Liver (tissue), 9 donors: ENCODE data around the gene LIMA1. TPM values are rescaled to one million over a fixed set of nuclear protein-coding genes. Genes with fewer than 3 reads are reported as not detected.

Experiments
- DNase-seq: peaks from one replicate; pipeline ENCODE4 v3.0.0-alpha.2; 2017; ENCODE audit warnings: low spot score
- H3K27ac ChIP-seq, 2 donors: one replicate each; pipeline ENCODE4 v1.7.0; 2013; ENCODE audit warnings: inconsistent platforms in 2 of 2, low read length in 2 of 2, control low read depth in 1 of 2, low read depth in 1 of 2, mild to moderate bottlenecking in 1 of 2
- H3K27me3 ChIP-seq, 4 donors: one replicate each; pipeline versions ENCODE4 v1.6.1 to v1.7.0; 2013; ENCODE audit warnings: low read length in 3 of 4, inconsistent platforms in 1 of 4, mild to moderate bottlenecking in 1 of 4, moderate library complexity in 1 of 4; ENCODE audit not compliant: control insufficient read depth in 4 of 4, insufficient read depth in 4 of 4
- H3K36me3 ChIP-seq, 4 donors: one replicate each; pipeline versions ENCODE4 v1.6.1 to v1.7.0; 2013; ENCODE audit warnings: low read length in 3 of 4, mild to moderate bottlenecking in 3 of 4, low read depth in 1 of 4, moderate library complexity in 1 of 4; ENCODE audit not compliant: control insufficient read depth in 4 of 4, insufficient read depth in 3 of 4
- H3K4me1 ChIP-seq, 4 donors: one replicate each; pipeline versions ENCODE4 v1.6.1 to v1.7.0; 2013; ENCODE audit warnings: low read length in 3 of 4, mild to moderate bottlenecking in 3 of 4, moderate library complexity in 1 of 4; ENCODE audit not compliant: control insufficient read depth in 4 of 4, insufficient read depth in 4 of 4
- H3K4me3 ChIP-seq, 3 donors: one replicate each; pipeline versions ENCODE4 v1.6.1 to v1.7.0; 2013; ENCODE audit warnings: low read length in 3 of 3, control low read depth in 1 of 3, low read depth in 1 of 3, mild to moderate bottlenecking in 1 of 3
- H3K9ac ChIP-seq, 2 donors: one replicate each; pipeline ENCODE4 v1.7.0; 2013; ENCODE audit warnings: low read length in 2 of 2, mild to moderate bottlenecking in 2 of 2, moderate library complexity in 2 of 2, control low read depth in 1 of 2, low read depth in 1 of 2
- H3K9me3 ChIP-seq, 4 donors: one replicate each; pipeline versions ENCODE4 v1.6.1 to v1.7.0; 2013; ENCODE audit warnings: low read length in 3 of 4; ENCODE audit not compliant: control insufficient read depth in 4 of 4
- ATF3 ChIP-seq: IDR thresholded peaks from 2 replicates; pipeline ENCODE4 v1.6.1; 2016; ENCODE audit warnings: antibody characterized with exemption
- CTCF ChIP-seq: fragments of 150-350 bp; IDR thresholded peaks from 2 replicates; pipeline ENCODE4 v1.5.1; 2017; ENCODE audit warnings: improper control_type of control experiment, low read depth, low read length; ENCODE audit not compliant: missing input control
- EGR1 ChIP-seq, 2 donors: IDR thresholded peaks; 2 replicates each; pipeline ENCODE4 v1.6.1; 2016 to 2018; ENCODE audit warnings: antibody characterized with exemption in 2 of 2, low read depth in 2 of 2
- HNF4G ChIP-seq: IDR thresholded peaks from 2 replicates; pipeline ENCODE4 v1.6.1; 2016; ENCODE audit warnings: antibody characterized with exemption
- MAX ChIP-seq: IDR thresholded peaks from 2 replicates; pipeline ENCODE4 v1.6.1; 2016; ENCODE audit warnings: antibody characterized with exemption
- REST ChIP-seq: IDR thresholded peaks from 2 replicates; pipeline ENCODE4 v1.6.1; 2016; ENCODE audit warnings: antibody characterized with exemption, mild to moderate bottlenecking
- TAF1 ChIP-seq: conservative IDR thresholded peaks from 2 replicates; pipeline ENCODE4 v1.6.1; 2016; ENCODE audit warnings: antibody characterized with exemption, mild to moderate bottlenecking
- WGBS: extraction: QIAGEN DNeasy Blood & Tissue Kit; methylation state at CpG from one replicate; pipeline ENCODE4 v1.1.7; 2013; 5-methylcytosine and 5-hydroxymethylcytosine counted together
- polyA plus RNA-seq, 2 donors: library from polyadenylated mRNA; stranded (reverse) in 1 of 2; unstranded in 1 of 2; fragments of 200-250 nt in 1 of 2; fragments of >200 nt in 1 of 2; fragmentation: Nextera tagmentation in 1 of 2; extraction: Ambion mirVana in 1 of 2; gene quantifications; one replicate each; pipeline versions ENCODE4 v1.2.1 to v1.2.3, GENCODE V29; 2013 to 2015
- total RNA-seq, 2 donors: library from RNA; depleted of rRNA; stranded (reverse); fragments of >200 nt; gene quantifications; one replicate each; pipeline ENCODE4 v1.2.3, GENCODE V29; 2014
- donor health status: healthy.
- donor health status: healthy.
- donor health status: healthy.
- donor health status: healthy.
- donor health status: healthy.

The LIMA1 gene
- total and polyA plus RNA-seq, 4 donors, result 8.1 to 17.5 (median 13.5) TPM

GRCh38 chr12:50297996-50298395, 14.7 kb upstream of the LIMA1 start:
- Histone ChIP-seq H3K36me3 (no peaks in the 10 kb centered on the region), H3K4me3 (no peak overlapping the region), H3K9ac (no peak overlapping the region), H3K27me3 (no peaks in the 10 kb centered on the region), H3K27ac (peak overlapping the region in 1 of 2 donors; percentile 18), H3K9me3 (no peaks in the 10 kb centered on the region), H3K4me1 (peaks cover 0 to 3% (median 0%) of the 10 kb centered on the region in 4 donors)
- no peak for TF ChIP-seq HNF4G
- WGBS, result 83% methylated on average over 1 of the region's 1 CpG
- DNase-seq, result no peak

GRCh38 chr12:50297027-50297426, 13.7 kb upstream of the LIMA1 start:
- Histone ChIP-seq H3K27me3 (no peaks in the 10 kb centered on the region), H3K27ac (no peak overlapping the region), H3K9me3 (no peaks in the 10 kb centered on the region), H3K4me1 (peaks cover 0 to 3% (median 0%) of the 10 kb centered on the region in 4 donors), H3K9ac (no peak overlapping the region), H3K4me3 (no peak overlapping the region), H3K36me3 (no peaks in the 10 kb centered on the region)
- no peak for TF ChIP-seq ATF3
- TF ChIP-seq MAX, result peak; percentile 35
- no peak for TF ChIP-seq HNF4G
- no peak for TF ChIP-seq CTCF
- no peak for DNase-seq
- WGBS, result 66% methylated on average over 3 of the region's 3 CpGs

GRCh38 chr12:50296554-50296953, 13.2 kb upstream of the LIMA1 start:
- Histone ChIP-seq H3K27ac (no peak overlapping the region), H3K4me1 (peaks cover 0 to 3% (median 0%) of the 10 kb centered on the region in 4 donors), H3K36me3 (no peaks in the 10 kb centered on the region), H3K4me3 (no peak overlapping the region), H3K9me3 (no peaks in the 10 kb centered on the region), H3K27me3 (no peaks in the 10 kb centered on the region), H3K9ac (no peak overlapping the region)
- WGBS, result 89% methylated on average over 6 of the region's 6 CpGs
- TF ChIP-seq EGR1 (IDR thresholded peaks at IDR 0.05; ENCODE audit: low read depth in 2 of 2) (no peak), REST (no peak), HNF4G (no peak), TAF1 (no peak)
- DNase-seq, result no peak
